Liver (tissue), 3 donors: ENCODE measurements around the gene RALGAPA2.

Experiments
- ATF3 ChIP-seq: IDR thresholded peaks from 2 replicates; pipeline ENCODE4 v1.6.1; 2016; ENCODE audit warnings: antibody characterized with exemption
- CTCF ChIP-seq: fragments of 150-350 bp; IDR thresholded peaks from 2 replicates; pipeline ENCODE4 v1.5.1; 2017; ENCODE audit warnings: improper control_type of control experiment, low read depth, low read length; ENCODE audit not compliant: missing input control
- donor health status: healthy.
- donor health status: healthy.

GRCh38 chr20:20373091-20373571, 339.3 kb downstream of the RALGAPA2 start:
- TF ChIP-seq CTCF (no peak), ATF3 (no peak)
